Measurements from ENCODE around the gene SGTB.
"Not testable (repeated sequence)": the region's sequence is repeated elsewhere in the genome, so short reads cannot be mapped to it uniquely, and the experiment has no call there.

SGTB gene

GRCh38 chr5:65663804-65664521, 57.9 kb downstream of the SGTB start:
- no peak for DNase-seq

DNA sequence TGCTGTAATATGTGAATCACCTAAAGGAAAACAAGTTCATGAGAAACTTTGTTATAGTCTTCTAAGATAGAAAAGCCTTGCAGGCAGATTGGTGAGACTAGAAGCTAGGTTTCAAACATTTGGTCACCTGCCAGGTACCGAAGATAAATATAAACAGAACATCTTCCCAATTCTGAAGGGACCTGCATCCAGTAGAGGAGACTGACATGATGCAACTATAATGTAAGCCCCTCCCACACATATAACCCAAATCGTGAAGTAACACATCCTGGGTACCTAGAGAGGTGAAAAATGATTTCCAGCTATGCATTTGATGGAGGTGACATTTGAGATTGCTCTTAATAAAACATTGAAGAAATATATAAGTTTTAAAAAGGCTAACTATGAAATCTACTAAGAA, 67.2 kb downstream of the SGTB start:
- DNase-seq = no peak

DNA sequence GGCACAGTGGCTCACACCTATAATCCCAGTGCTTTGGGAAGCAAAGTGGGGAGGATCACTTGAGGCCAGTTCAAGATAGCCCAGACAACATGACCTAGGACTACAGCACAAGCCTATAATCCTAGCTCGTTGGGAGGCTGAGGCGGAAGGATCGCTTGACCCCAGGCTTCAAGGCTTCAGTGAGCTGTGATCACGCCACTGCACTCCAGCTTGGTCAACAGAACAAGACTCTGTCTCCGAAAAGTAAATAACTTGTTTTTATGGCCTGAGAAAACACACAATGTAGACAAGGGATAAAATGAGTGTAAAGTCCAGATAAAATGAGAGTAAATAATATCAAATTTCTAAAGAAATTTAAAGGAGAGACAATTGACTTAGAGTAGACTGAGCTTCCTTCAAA, 70.8 kb downstream of the SGTB start:
- DNase-seq = no peak

- no peak for DNase-seq
Measured at GRCh38 chr5:65647941-65648340, 74.0 kb downstream of the SGTB start.

DNA sequence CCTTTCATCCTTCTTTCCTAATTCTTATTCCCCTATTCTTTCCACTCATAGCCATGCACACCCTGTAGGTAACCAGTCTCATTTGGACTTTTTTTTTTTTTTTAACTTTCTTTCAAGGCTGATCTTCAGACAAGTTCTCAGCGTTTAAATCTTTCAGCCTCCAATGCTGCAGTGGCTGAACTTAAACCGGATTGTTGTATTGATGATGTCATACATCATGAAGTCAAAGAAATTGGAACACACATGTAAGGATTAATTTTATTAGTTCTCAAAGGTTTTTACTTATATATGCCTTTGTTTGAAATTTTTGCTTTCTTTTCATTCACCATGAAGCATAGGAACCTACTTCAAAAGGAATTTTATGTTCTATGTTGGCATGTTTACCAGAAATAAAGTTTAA, 75.0 kb downstream of the SGTB start:
- DNase-seq = no peak

DNA sequence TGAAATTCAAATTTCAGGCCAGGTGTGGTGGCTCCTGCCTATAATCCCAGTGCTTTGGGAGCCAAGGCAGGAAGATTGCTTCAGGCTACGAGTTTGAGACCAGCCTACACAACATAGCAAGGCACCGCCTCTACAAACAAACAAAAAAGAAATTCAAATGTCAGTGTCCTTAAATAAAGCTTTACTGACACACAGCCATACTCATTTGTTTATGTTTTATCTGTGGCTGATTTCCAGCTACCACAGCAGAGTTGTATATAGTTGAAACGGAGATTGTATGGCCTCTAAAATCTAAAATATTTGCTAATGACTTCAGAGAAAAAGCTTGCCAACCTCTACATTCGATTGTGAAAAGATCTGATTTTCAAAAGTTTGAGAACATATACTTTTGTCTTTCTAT, 81.7 kb downstream of the SGTB start:
- DNase-seq = no peak

DNA sequence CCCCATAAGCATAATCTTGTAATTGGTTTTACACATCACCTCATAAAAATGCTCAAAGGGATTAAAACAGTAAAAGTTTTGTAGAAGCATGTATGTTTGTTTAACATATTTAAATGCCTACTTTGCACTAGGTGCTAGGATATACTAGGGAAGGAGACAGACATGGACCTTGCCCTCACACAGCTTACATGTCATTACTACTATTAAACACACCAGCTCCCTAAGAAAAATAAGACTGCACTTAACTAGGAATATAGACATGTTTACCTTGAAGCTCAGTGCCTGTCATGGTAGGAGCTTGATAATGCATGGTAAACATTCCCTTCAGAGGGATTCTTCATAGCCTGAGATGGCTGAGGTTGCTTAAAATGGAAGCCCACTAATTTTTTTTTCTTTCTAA, 90.9 kb downstream of the SGTB start:
- no peak for DNase-seq

- no peak for DNase-seq
Measured at GRCh38 chr5:65625743-65626142, 96.2 kb downstream of the SGTB start.

DNA sequence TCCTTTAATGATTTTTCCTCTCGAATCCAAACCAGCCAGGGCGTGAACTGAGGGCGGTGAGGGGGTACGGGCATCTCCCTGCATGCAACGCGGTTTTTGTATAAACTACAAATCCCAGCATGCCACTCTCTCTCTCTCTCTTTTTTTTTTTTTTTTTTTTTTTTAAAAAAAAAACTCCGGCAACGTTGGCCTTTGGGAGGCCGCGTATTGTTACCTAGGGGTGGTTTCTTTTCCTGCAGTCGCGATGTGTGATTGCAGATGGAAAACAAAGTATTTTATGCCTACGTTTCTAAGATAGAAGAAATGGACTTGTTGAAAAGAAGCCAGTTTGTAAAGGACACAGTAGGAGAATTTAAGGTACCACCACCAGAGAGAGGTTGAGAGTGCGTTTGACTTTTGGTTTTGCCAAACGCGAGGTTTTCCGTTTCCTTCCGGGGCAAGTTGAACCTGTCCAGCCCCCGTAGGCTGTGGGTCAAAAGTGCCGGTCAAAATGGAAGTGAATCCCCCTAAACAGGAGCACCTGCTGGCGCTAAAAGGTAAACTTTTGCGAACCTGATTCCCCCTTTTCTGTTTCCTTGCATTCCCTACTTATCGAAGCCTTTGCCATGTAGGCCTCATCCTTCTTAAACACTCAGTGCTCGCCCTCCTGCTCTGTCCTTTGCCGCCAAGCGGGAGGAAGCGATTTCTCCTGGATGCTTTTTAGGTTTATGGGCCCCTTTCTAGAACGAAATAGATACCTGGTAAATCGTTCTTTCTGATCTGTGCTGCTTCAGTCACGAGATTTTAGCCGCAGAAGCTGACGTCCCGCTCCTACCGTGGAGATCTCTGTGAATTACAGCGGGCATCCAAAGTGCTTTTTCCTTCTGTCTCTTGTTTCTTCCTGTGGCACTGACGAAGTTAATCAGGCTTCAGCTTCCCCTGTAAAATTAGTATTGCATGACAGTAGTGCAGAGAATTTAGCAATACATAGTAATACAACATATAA, 97.0 kb downstream of the SGTB start, which contains the start of the genes SHLD3 and TRAPPC13:
TSS of gene SHLD3 (plus strand) at position 457 of the 985 bp plus-strand sequence. CDS start 4,561 bp downstream, outside the sequence.
TSS of gene TRAPPC13 (plus strand) at position 457 of the 985 bp plus-strand sequence. CDS start at position 491, 34 bp downstream.
- DNase-seq = peak; percentile 70

GRCh38 chr5:65624025-65624570, 97.8 kb downstream of the SGTB start, which contains the start of gene TRIM23:
TSS of gene TRIM23 (minus strand) at chr5:65624333. CDS start at chr5:65624274, 59 bp downstream.
- peak; percentile 83 for DNase-seq

DNA sequence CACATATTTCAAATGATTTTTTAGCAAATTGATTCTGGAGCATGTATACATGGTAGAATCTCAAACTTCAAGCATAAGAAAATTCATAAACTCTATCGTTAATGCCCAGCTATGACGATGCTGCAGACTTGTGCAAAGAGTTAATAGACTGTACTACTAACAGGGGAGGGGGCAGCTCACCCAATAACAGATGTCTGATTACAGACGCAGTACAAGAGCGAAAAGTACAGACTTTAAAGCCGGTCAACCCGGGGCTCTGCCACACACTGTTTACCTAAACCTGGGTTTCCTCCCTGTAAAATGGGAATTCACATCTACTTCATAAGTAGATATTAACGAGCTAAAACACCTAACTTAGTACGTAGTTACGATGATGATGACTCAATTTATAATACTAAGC, 98.4 kb downstream of the SGTB start:
- DNase-seq = no peak

GRCh38 chr5:65621961-65622360, 99.9 kb downstream of the SGTB start:
- DNase-seq = not testable (repeated sequence)

DNA sequence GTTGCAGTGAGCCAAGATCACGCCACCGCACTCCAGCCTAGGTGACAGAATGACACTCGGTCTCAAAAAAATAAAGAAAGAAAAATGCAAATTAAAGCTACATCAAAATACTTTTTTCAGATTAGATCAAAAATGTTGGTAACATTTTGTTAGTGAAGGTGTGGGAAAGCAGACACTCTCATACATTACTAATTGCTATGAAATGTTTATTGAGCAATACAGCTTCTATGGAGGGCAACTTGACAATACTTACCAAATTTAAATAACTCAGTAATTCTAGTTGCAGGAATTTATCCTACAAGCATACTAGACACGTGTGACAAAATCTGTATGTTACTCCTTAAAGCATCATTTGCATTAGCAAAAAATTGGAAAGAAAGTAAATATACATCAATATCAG, 101.9 kb downstream of the SGTB start:
- DNase-seq = no peak

Data from activated T-cell treated with anti-CD3 and anti-CD28 coated beads for 4 hours (primary cell).